ENCODE data around the gene GPR135. TPM values are rescaled to one million over a fixed set of nuclear protein-coding genes. Genes with fewer than 3 reads are reported as not detected.

Gene GPR135
- polyA plus RNA-seq, 1 experiment: 1.3 TPM

DNA sequence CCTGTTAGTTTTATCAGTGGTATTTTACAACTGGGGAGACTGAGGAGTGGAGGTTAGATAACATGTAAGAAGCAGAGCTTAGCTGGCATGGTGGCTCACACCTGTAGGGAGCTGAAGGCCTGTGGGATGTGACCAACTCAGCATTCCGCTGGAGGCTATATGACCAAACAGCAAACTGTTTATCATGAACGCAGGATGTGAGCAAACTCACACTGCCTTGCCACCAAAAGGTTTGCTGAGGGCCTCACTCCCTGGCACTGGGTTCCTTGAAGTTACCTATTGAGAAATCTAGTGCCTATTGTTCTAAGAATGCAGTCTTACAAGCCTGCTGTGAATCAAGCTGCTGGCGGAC lies 42.5 kb upstream of the GPR135 start:
- ChIA-PET POLR2A (no interaction called here), CTCF (interaction anchor here (0.8 to 1.9 kb wide), 10 partner anchors 10 to 677 kb away, joined by 3 to 11 read pairs (median 4); partner anchors contain the start of gene CCDC175)
- no peaks in the 10 kb centered on the region for H3K27me3 ChIP-seq (ENCODE audit: control insufficient read depth, insufficient read depth, low read length)
- peaks cover 1% of the 10 kb centered on the region; the same call in 1 of the 2 replicates for H3K36me3 ChIP-seq (ENCODE audit: control insufficient read depth, insufficient read depth, low read length)
- H3K4me3 ChIP-seq (ENCODE audit: low read depth, low read length): no peak overlapping the region
- no peak for TF ChIP-seq CTCF (IDR thresholded peaks at IDR 0.05; ENCODE audit: insufficient read depth, low read depth, low read length)
- DNase-seq (ENCODE audit: low read depth): no peak

- Histone ChIP-seq H3K27me3 (ENCODE audit: control insufficient read depth, insufficient read depth, low read length) (no peaks in the 10 kb centered on the region), H3K4me3 (ENCODE audit: low read depth, low read length) (no peak overlapping the region), H3K36me3 (ENCODE audit: control insufficient read depth, insufficient read depth, low read length) (peaks cover 1% of the 10 kb centered on the region; the same call in 1 of the 2 replicates)
- POLR2A ChIA-PET: no interaction called here
- DNase-seq (ENCODE audit: low read depth): no peak
- TF ChIP-seq CTCF (IDR thresholded peaks at IDR 0.05; ENCODE audit: insufficient read depth, low read depth, low read length): peak; percentile 92
- CTCF ChIA-PET: interaction anchor here (0.8 to 1.9 kb wide), 13 partner anchors 10 to 678 kb away, joined by 3 to 11 read pairs (median 4); partner anchors contain the start of gene CCDC175
Measured at GRCh38 chr14:59507063-59507751, 42.0 kb upstream of the GPR135 start.

DNA sequence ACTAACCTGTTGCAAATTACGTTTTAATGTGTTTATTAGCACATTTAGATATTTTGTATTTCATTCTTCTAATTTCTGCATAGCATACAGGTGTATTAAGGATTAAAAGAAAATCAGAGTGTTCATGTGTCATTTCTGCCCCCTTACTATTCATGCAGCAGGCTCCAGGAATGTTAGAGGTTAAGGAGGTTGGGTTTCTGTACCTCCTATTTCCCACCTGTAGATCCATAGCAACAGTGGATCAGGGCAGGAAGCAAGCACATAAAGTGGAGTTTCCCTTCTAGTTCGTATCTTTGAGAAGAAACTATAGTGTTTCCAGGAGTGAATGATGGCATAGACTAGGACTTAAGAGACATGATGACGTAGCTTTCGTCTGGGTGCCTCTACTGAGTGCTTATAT lies 38.1 kb upstream of the GPR135 start:
- H3K36me3 ChIP-seq (ENCODE audit: control insufficient read depth, insufficient read depth, low read length): peaks cover 3% of the 10 kb centered on the region; the same call in 1 of the 2 replicates
- no peak for DNase-seq (ENCODE audit: low read depth)

GRCh38 chr14:59500732-59501131 lies 35.6 kb upstream of the GPR135 start:
- TF ChIP-seq CTCF (IDR thresholded peaks at IDR 0.05; ENCODE audit: insufficient read depth, low read depth, low read length): no peak
- DNase-seq (ENCODE audit: low read depth): no peak
- ChIA-PET POLR2A (no interaction called here), CTCF (interaction anchor here (0.7 to 1.4 kb wide), 3 partner anchors 8 to 17 kb away, joined by 3 to 5 read pairs (median 3); partner anchors contain the start of genes JKAMP and L3HYPDH)
- H3K27me3 ChIP-seq (ENCODE audit: control insufficient read depth, insufficient read depth, low read length): no peaks in the 10 kb centered on the region
- H3K36me3 ChIP-seq (ENCODE audit: control insufficient read depth, insufficient read depth, low read length): peaks cover 3% of the 10 kb centered on the region; the same call in 1 of the 2 replicates
- H3K4me3 ChIP-seq (ENCODE audit: low read depth, low read length): no peak overlapping the region

More for the DNA sequence above, 38.1 kb upstream of the GPR135 start:
- POLR2A ChIA-PET: no interaction called here
- H3K4me3 ChIP-seq (ENCODE audit: low read depth, low read length): no peak overlapping the region
- CTCF ChIA-PET: interaction anchor here (1.5 to 1.8 kb wide), 2 partner anchors 9 to 74 kb away, joined by 5 to 9 read pairs; no protein-coding TSS in a partner anchor
- no peak for TF ChIP-seq CTCF (IDR thresholded peaks at IDR 0.05; ENCODE audit: insufficient read depth, low read depth, low read length)
- H3K27me3 ChIP-seq (ENCODE audit: control insufficient read depth, insufficient read depth, low read length): no peaks in the 10 kb centered on the region

DNA sequence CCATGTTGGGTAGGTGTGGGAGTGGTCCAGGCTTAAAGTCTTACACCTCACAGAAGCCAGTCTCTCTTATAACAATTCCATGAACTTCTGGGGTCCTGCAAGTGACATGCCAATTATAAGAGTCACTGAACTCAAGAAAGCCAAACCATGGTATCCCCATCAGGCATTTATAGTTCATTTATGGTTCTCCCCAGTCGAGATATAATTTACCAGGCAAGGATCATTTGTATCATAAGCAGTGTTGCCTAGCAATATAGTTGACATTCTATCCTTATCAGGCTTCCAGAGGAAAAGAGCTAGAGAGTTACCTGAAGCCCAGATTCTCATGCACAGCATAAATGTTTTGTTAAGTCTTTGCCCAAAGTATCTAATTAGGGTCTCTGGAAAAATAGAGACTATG lies 27.2 kb upstream of the GPR135 start:
- no peaks in the 10 kb centered on the region for H3K27me3 ChIP-seq (ENCODE audit: control insufficient read depth, insufficient read depth, low read length)
- H3K4me3 ChIP-seq (ENCODE audit: low read depth, low read length): no peak overlapping the region
- no peak for TF ChIP-seq CTCF (IDR thresholded peaks at IDR 0.05; ENCODE audit: insufficient read depth, low read depth, low read length)
- ChIA-PET CTCF (interaction anchor here (1.3 kb wide), 1 partner anchor 15 kb away, joined by 4 read pairs; no protein-coding TSS in a partner anchor), POLR2A (no interaction called here)
- peaks cover 7% of the 10 kb centered on the region for H3K36me3 ChIP-seq (ENCODE audit: control insufficient read depth, insufficient read depth, low read length)
- no peak for DNase-seq (ENCODE audit: low read depth)

All from BJ (cell line).